ENCODE data around the gene RAE1.

The RAE1 gene

GRCh38 chr20:57317789-57318371, 33.2 kb upstream of the RAE1 start:
- Histone ChIP-seq H3K4me1 (no peaks in the 10 kb centered on the region), H3K4me3 (no peak overlapping the region), H3K36me3 (replicated peaks) (no peaks in the 10 kb centered on the region), H3K9me3 (no peaks in the 10 kb centered on the region), H3K27me3 (ENCODE audit: low read depth) (peaks cover 11% of the 10 kb centered on the region)
- no peak for DNase-seq (ENCODE audit: low spot score in 2 of 2)
- in situ Hi-C loops (cut with MboI; ENCODE audit: low sequenced_read_pairs), result no loop called here

GRCh38 chr20:57319584-57319983, 31.5 kb upstream of the RAE1 start:
- in situ Hi-C loops (cut with MboI; ENCODE audit: low sequenced_read_pairs), result no loop called here
- peaks cover 3% of the 10 kb centered on the region; the same call in 1 of the 2 replicates for H3K27me3 ChIP-seq (ENCODE audit: low read depth)

DNA sequence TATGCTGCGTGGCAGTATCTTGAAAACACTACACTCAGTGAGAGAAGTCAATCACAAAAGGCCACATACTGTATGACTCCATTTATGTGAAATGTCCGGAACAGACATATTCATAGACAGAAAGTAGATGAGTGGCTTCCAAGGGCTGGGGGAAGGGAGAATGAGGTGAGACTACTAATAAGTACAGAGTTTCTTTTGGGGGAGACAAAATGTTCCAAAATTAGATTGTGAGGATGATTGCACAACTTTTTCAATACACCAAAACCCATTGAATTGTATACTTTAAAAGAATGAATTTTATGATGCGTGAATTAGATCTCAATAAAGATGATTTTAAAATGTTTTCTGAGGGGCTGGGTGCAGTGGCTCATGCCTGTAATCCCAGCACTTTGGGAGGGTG, 30.7 kb upstream of the RAE1 start:
- no peaks in the 10 kb centered on the region for H3K36me3 ChIP-seq (replicated peaks)
- in situ Hi-C loops (cut with MboI; ENCODE audit: low sequenced_read_pairs), result no loop called here
- DNase-seq (ENCODE audit: low spot score in 2 of 2), result no peak
- H3K4me3 ChIP-seq, result no peak overlapping the region
- H3K4me1 ChIP-seq, result no peaks in the 10 kb centered on the region
- H3K9me3 ChIP-seq, result no peaks in the 10 kb centered on the region
- peaks cover 3% of the 10 kb centered on the region; the same call in 1 of the 2 replicates for H3K27me3 ChIP-seq (ENCODE audit: low read depth)

More at GRCh38 chr20:57319584-57319983, 31.5 kb upstream of the RAE1 start:
- no peak for DNase-seq (ENCODE audit: low spot score in 2 of 2)
- Histone ChIP-seq H3K4me3 (no peak overlapping the region), H3K4me1 (no peaks in the 10 kb centered on the region), H3K9me3 (no peaks in the 10 kb centered on the region), H3K36me3 (replicated peaks) (no peaks in the 10 kb centered on the region)

DNA sequence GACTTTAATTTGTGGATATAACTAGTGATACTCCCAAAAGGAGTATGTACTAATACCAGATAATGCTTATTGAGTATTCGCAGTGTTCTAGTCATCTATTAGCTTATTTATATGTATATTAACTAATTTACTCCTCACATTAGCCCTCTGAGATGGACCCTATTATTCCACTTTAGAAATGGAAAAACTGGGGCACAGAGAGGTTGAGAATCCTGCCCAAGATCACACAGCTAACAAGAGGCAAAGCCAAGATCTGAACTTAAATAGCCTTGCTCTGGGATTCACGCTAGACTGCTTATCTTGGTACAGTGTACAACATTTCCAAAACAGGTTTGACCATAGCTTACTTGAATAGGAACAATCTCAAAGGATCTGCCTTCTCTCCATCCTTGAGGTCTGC, 29.9 kb upstream of the RAE1 start:
- no peak for DNase-seq (ENCODE audit: low spot score in 2 of 2)
- Histone ChIP-seq H3K27me3 (ENCODE audit: low read depth) (peaks cover 3% of the 10 kb centered on the region; the same call in 1 of the 2 replicates), H3K9me3 (no peaks in the 10 kb centered on the region), H3K36me3 (replicated peaks) (no peaks in the 10 kb centered on the region), H3K4me3 (no peak overlapping the region), H3K4me1 (no peaks in the 10 kb centered on the region)
- in situ Hi-C loops (cut with MboI; ENCODE audit: low sequenced_read_pairs), result no loop called here

GRCh38 chr20:57322476-57322875, 28.6 kb upstream of the RAE1 start:
- in situ Hi-C loops (cut with MboI; ENCODE audit: low sequenced_read_pairs), result no loop called here
- Histone ChIP-seq H3K4me3 (no peak overlapping the region), H3K9me3 (no peaks in the 10 kb centered on the region), H3K27me3 (ENCODE audit: low read depth) (peaks cover 3% of the 10 kb centered on the region; the same call in 1 of the 2 replicates), H3K36me3 (replicated peaks) (no peaks in the 10 kb centered on the region), H3K4me1 (no peaks in the 10 kb centered on the region)
- no peak for DNase-seq (ENCODE audit: low spot score in 2 of 2)

DNA sequence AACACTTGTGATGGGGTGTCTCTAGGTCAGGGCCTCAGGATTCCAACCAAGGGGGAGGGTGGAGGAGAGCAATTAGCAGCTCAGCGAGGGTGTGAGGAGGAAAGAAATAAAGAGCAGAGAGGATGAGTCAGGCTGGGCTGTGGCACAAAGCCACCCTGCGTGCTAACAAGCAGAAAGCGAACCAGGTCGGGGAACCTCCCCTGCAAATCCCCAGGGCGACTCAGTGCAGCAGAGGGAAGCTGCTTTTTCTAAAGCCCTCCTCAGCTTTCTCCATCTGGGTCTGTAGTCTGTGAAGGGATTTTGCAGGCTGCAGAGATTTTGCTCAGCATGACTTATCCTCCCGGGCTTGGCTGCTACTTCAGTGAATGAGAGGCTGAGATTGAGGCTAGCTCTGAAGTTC, 28.0 kb upstream of the RAE1 start:
- DNase-seq (ENCODE audit: low spot score in 2 of 2), result peak in 1 of 2 experiments; percentile 28
- H3K27me3 ChIP-seq (ENCODE audit: low read depth), result peaks cover 3% of the 10 kb centered on the region; the same call in 1 of the 2 replicates
- in situ Hi-C loops (cut with MboI; ENCODE audit: low sequenced_read_pairs), result no loop called here
- no peaks in the 10 kb centered on the region for H3K4me1 ChIP-seq
- no peak overlapping the region for H3K4me3 ChIP-seq
- H3K9me3 ChIP-seq, result no peaks in the 10 kb centered on the region
- no peaks in the 10 kb centered on the region for H3K36me3 ChIP-seq (replicated peaks)

DNA sequence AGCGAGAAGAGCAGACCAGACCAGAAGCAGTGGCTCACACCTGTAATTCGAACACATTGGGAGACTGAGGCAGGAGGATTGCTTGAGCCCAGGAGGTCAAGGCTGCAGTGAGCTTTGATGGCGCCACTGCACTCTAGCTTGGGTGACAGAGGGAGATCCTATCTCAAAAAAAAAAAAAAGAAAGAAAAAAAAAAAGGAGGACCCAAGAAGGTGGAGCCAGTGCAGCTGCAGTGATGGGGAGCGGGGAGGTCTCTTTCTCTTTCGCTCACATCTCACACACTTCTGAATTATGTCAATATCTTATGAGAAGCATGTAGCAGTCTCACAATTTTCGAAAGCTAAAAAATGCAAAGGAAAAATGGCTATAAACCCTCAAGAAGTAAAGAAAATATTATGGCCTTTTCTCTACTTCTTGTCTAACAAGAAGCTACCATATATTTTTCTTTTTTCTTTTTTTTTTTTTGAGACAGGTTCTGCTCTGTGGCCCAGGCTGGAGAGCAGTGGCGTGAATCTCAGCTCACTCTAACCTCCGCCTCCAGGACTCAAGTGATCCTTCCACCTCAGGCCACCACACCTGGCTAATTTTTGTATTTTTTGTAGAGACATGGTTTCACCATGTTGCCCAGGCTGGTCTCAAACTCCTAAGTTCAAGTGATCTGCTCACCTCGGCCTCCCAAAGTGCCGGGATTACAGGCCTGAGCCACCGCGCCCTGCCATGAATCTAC, 25.3 kb upstream of the RAE1 start:
- no peaks in the 10 kb centered on the region for H3K4me1 ChIP-seq
- no peak for DNase-seq (ENCODE audit: low spot score in 2 of 2)
- no peak overlapping the region for H3K4me3 ChIP-seq
- H3K36me3 ChIP-seq (replicated peaks), result no peaks in the 10 kb centered on the region
- no peaks in the 10 kb centered on the region for H3K9me3 ChIP-seq
- in situ Hi-C loops (cut with MboI; ENCODE audit: low sequenced_read_pairs), result no loop called here
- peaks cover 8% of the 10 kb centered on the region for H3K27me3 ChIP-seq (ENCODE audit: low read depth)

DNA sequence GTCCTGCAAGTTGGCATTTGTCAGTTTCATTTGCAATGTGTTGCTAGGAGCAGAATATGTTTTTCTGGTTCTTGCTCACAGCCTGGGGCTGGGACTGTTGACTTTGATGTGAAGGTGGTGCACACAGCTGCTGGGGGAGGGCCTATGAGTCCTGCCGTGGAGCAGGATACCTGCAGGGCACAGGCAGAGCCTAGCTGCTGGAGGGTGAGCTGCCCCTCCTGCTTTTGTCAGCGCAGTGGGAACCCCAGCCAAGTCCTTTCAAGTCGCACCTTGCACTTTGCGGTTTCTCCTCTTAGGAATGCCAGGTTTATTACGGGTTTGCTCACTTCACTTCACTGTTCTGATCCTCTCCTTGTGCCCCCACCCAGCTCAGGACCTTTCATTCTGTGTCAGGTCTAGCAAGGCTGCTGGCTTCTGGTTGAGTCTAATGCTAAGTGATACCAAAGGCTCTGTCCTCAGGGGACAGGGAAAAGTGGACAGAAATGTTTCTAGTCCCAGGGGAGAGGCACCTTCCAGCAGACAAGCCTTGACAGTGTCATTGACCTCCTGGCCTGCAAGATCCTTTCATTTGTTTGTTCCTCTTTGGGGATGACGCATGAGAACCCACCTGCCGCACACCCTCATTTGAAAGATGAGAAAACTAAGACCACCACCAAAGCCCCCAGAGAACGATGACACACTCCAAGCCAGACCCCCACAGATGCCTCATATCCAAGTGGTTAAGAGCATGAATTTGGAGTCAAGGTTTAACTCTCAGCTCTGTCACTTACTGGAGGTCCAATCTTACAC, 24.2 kb upstream of the RAE1 start:
- no peak for DNase-seq (ENCODE audit: low spot score in 2 of 2)
- H3K27me3 ChIP-seq (ENCODE audit: low read depth), result peaks cover 15% of the 10 kb centered on the region
- no peaks in the 10 kb centered on the region for H3K36me3 ChIP-seq (replicated peaks)
- H3K4me1 ChIP-seq, result no peaks in the 10 kb centered on the region
- H3K9me3 ChIP-seq, result no peaks in the 10 kb centered on the region
- in situ Hi-C loops (cut with MboI; ENCODE audit: low sequenced_read_pairs), result no loop called here
- H3K4me3 ChIP-seq, result no peak overlapping the region

DNA sequence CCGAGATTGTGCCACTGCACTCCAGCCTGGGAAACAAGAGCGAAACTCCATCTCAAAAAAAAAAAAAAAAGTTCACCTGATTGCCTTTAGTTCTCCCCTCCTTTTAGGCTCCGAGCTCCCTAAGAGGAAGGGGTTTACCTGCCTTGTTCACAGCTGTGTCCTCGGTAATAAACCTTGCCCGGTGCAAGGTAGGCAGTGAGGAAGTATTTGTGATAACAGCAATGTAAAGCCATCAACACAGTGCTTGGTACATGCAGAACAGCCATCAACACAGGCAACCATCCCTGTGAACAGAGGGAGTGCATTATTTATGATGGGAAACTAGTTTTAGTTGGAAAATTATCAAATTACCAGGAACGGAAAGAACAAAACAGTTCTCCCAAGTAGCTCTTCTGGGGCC, 23.2 kb upstream of the RAE1 start:
- Histone ChIP-seq H3K4me3 (no peak overlapping the region), H3K36me3 (replicated peaks) (no peaks in the 10 kb centered on the region), H3K27me3 (ENCODE audit: low read depth) (peaks cover 24% of the 10 kb centered on the region), H3K4me1 (no peaks in the 10 kb centered on the region), H3K9me3 (no peaks in the 10 kb centered on the region)
- no peak for DNase-seq (ENCODE audit: low spot score in 2 of 2)
- in situ Hi-C loops (cut with MboI; ENCODE audit: low sequenced_read_pairs), result no loop called here

DNA sequence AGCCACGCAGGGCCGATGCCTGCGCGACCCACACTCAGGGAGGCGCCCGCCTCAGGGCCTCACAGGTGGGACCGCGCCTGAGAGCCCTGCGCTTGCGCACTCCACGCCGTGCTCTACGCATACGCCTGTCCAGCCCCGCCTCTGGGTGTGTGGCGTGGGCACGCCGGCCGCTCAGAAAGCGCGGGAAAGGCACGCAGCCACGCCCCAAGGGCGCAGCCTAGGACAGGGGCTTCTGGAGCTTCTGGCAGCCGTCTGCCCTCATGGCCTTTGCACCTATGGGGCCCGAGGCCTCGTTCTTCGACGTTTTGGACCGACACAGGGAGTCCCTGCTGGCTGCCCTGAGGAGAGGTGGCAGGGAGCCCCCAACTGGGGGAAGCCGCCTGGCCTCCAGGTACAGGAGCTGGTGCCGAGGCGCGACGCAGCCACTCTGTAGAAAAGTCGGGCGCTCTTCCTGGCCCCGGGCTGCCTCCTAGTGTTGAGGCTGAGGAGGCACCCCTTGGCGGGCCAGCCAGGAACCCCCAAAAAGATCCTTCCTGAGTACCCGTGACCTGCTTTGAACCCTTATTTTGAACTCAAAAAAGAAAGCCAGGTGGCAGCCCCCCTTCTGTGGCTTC, 21.3 kb upstream of the RAE1 start, which contains the start of gene SPO11:
SPO11 (plus strand) TSS at position 196 of the 614 bp plus-strand sequence; CDS start at position 261, 65 bp downstream.
- H3K4me1 ChIP-seq, result no peaks in the 10 kb centered on the region
- DNase-seq (ENCODE audit: low spot score in 2 of 2), result no peak
- H3K9me3 ChIP-seq, result no peaks in the 10 kb centered on the region
- no peak within 1 kb of the TSS for H3K4me3 ChIP-seq
- H3K36me3 ChIP-seq (replicated peaks), result no peaks in the 10 kb centered on the region
- in situ Hi-C loops (cut with MboI; ENCODE audit: low sequenced_read_pairs), result no loop called here
- peaks cover 33% of the 10 kb centered on the region for H3K27me3 ChIP-seq (ENCODE audit: low read depth)

- DNase-seq (ENCODE audit: low spot score in 2 of 2), result no peak
- Histone ChIP-seq H3K27me3 (ENCODE audit: low read depth) (peaks cover 39% of the 10 kb centered on the region), H3K4me1 (no peaks in the 10 kb centered on the region), H3K36me3 (replicated peaks) (no peaks in the 10 kb centered on the region), H3K9me3 (no peaks in the 10 kb centered on the region), H3K4me3 (no peak overlapping the region)
- in situ Hi-C loops (cut with MboI; ENCODE audit: low sequenced_read_pairs), result no loop called here
Measured at GRCh38 chr20:57330998-57331397, 20.1 kb upstream of the RAE1 start.

DNA sequence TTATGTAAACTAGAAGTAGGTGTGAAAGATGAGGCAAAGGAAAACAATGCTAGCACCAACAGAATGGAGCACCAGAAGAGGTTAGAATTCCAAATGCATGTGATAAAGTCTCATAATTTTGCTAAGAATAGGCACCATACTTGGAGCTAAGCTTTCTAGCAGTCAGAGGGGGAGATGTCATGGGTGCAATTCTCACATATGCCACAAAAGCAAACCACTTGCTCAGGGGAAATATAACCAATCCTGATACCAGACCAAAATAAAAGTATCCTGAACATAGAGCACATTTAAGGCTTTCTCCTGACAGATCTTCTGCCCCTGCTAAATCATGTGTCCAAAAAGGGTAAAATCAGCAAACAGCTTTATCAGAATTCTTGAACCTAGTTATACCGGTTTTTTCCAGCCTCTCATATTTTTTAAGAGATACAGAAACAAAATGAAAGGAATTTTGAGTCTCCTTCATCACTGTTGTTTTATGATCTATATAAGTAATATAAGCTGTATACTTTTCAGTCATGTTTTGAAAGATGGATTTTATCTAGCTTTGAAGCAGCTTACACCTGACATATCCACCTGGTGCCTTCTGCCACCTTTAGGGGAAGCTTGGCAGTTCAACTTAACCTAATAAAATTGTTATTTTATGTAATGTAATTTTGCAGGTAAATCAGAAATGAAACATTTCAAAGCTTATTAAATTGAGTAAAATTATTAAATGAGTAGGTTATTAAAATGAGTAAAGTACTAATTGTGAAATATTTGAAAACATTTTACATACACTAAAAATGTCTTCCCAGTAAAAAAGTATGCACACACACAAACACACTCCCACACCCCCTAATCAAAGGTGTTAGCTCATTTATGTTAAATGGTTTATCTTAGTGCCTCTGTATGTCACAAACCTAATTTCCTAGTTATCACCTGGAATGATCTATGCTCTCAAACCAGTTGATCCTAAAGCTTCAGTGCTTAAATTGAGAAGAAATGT, 18.7 kb upstream of the RAE1 start:
- Histone ChIP-seq H3K27me3 (ENCODE audit: low read depth) (peaks cover 49% of the 10 kb centered on the region), H3K4me1 (no peaks in the 10 kb centered on the region), H3K36me3 (replicated peaks) (no peaks in the 10 kb centered on the region), H3K4me3 (no peak overlapping the region), H3K9me3 (no peaks in the 10 kb centered on the region)
- in situ Hi-C loops (cut with MboI; ENCODE audit: low sequenced_read_pairs), result no loop called here
- DNase-seq (ENCODE audit: low spot score in 2 of 2), result no peak

- no peaks in the 10 kb centered on the region for H3K9me3 ChIP-seq
- no peak overlapping the region for H3K4me3 ChIP-seq
- DNase-seq (ENCODE audit: low spot score in 2 of 2), result no peak
- in situ Hi-C loops (cut with MboI; ENCODE audit: low sequenced_read_pairs), result no loop called here
- H3K27me3 ChIP-seq (ENCODE audit: low read depth), result peaks cover 48% of the 10 kb centered on the region
- no peaks in the 10 kb centered on the region for H3K4me1 ChIP-seq
- H3K36me3 ChIP-seq (replicated peaks), result no peaks in the 10 kb centered on the region
Measured at GRCh38 chr20:57335392-57335791, 15.7 kb upstream of the RAE1 start.

Measured in HAP-1 (cell line).